AG04450 (cell line): ENCODE data around the gene CYB561. TPM values are rescaled to one million over a fixed set of nuclear protein-coding genes. Genes with fewer than 3 reads are reported as not detected.

Experiments
- CTCF ChIA-PET: fragments of 300-600, 350-600 bp; formaldehyde crosslinking; extraction: SDS; loops from one replicate; lab custom pipeline; 2022; ENCODE audit warnings: antibody characterized with exemption, inconsistent platforms; lab: Charles Lee
- POLR2A ChIA-PET: fragments of 350-600 bp; formaldehyde crosslinking; extraction: SDS; loops from one replicate; lab custom pipeline; 2021; ENCODE audit warnings: antibody characterized with exemption, inconsistent platforms; lab: Yijun Ruan, JAX
- DNase-seq: peaks from one replicate; pipeline ENCODE4 v3.0.0-alpha.2; 2011; ENCODE audit warnings: low read depth, low spot score
- H3K27ac ChIP-seq: one replicate; pipeline ENCODE4 v1.5.1; 2012; ENCODE audit warnings: low read depth, low read length, control low read depth
- H3K27me3 ChIP-seq: one replicate; pipeline ENCODE4 v1.6.0; 2012; ENCODE audit warnings: low read length; ENCODE audit not compliant: control insufficient read depth, insufficient read depth
- H3K4me3 ChIP-seq: 2 replicates; pipeline ENCODE4 v1.5.1; 2011; ENCODE audit warnings: mild to moderate bottlenecking, low read depth, low read length, control low read depth
- H3K9me3 ChIP-seq: 2 replicates; pipeline ENCODE4 v1.5.1; 2012; ENCODE audit warnings: low read length; ENCODE audit not compliant: control insufficient read depth, insufficient read depth
- CTCF ChIP-seq: IDR thresholded peaks from 2 replicates; pipeline ENCODE4 v1.5.1; 2011; ENCODE audit warnings: low read depth, low read length, control low read depth, inconsistent platforms
- polyA plus RNA-seq: library from polyadenylated mRNA; depleted of rRNA; stranded (reverse); fragments of >200 nt; gene quantifications from 2 replicates; pipeline ENCODE4 v1.2.3, GENCODE V29; 2011

CYB561 gene
- polyA plus RNA-seq, 1 experiment, result 4.9 TPM

GRCh38 chr17:63452962-63453551 lies 7.0 kb upstream of the CYB561 start:
- CTCF ChIA-PET, result interaction anchor here (1.2 to 1.5 kb wide), 2 partner anchors 8 to 159 kb away, joined by 4 to 6 read pairs; no protein-coding TSS in a partner anchor
- Histone ChIP-seq H3K27me3 (no peaks in the 10 kb centered on the region), H3K27ac (no peak overlapping the region), H3K9me3 (no peaks in the 10 kb centered on the region), H3K4me3 (no peak overlapping the region)
- no peak for DNase-seq
- POLR2A ChIA-PET, result no interaction called here
- no peak for TF ChIP-seq CTCF

- Histone ChIP-seq H3K9me3 (no peaks in the 10 kb centered on the region), H3K27me3 (no peaks in the 10 kb centered on the region), H3K27ac (no peak overlapping the region), H3K4me3 (no peak overlapping the region)
- DNase-seq, result no peak
- CTCF ChIA-PET, result interaction anchor here (1.5 kb wide), 1 partner anchor 7 kb away, joined by 4 read pairs; no protein-coding TSS in a partner anchor
- POLR2A ChIA-PET, result no interaction called here
- no peak for TF ChIP-seq CTCF
Measured at GRCh38 chr17:63452046-63452961, 6.2 kb upstream of the CYB561 start.

- Histone ChIP-seq H3K4me3 (no peak overlapping the region), H3K27ac (no peak overlapping the region), H3K27me3 (no peaks in the 10 kb centered on the region), H3K9me3 (peaks cover 7% of the 10 kb centered on the region; the same call in 1 of the 2 replicates)
- CTCF ChIA-PET, result interaction anchor here (0.6 kb wide), 1 partner anchor 677 kb away, joined by 5 read pairs; no protein-coding TSS in a partner anchor
- no peak for TF ChIP-seq CTCF
- no peak for DNase-seq
- POLR2A ChIA-PET, result interaction anchor here (0.6 kb wide), 1 partner anchor 16 kb away, joined by 4 read pairs; no protein-coding TSS in a partner anchor
Measured at GRCh38 chr17:63451150-63451549, 5.0 kb upstream of the CYB561 start.

GRCh38 chr17:63450551-63450950 lies 4.4 kb upstream of the CYB561 start:
- Histone ChIP-seq H3K4me3 (no peak overlapping the region), H3K27ac (no peak overlapping the region), H3K27me3 (no peaks in the 10 kb centered on the region), H3K9me3 (peaks cover 7% of the 10 kb centered on the region; the same call in 1 of the 2 replicates)
- ChIA-PET POLR2A (interaction anchor here (1.0 kb wide), 1 partner anchor 10 kb away, joined by 3 read pairs; no protein-coding TSS in a partner anchor), CTCF (no interaction called here)
- no peak for TF ChIP-seq CTCF
- DNase-seq, result no peak
